ENCODE results near the gene IL27RA.

The IL27RA gene

DNA sequence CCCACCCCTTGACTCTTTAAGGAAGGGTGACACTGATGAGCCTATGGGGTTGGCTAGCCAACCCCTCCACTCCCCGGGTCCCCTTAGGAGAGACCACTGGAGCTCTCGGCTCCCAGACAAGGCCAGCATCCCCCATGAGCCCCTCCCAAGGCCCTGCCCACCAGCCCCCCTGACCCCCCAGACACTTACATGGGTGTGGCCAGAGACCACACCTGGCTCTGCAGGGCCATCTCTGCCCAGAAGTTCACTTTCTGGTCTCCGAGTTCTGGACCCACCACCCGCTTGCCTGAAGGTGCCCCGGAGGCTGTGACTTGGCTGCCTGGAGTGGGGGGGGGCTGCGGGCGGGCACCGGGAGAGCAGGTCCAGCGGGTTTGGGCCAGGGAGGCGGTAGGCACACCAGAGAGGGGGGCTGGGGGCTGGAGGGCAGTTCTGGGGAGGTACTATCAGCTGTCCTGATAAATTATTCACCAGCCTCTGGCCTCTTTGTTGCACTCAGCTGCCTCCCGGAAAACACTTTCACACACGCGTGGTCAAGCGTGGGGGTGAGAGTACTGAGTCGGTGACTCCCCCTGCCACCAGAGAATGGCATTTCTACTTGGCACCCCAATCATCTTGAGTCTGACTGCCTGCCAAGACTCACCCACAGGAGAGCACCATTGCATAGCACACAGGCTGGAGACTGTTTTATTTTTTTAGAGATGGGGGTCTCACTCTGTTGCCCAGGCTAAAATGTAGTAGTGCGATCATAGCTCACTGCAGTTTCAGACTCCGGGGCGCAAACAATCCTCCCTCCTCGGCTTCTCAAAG is 30.4 kb downstream of the IL27RA start, which contains the start of gene PALM3:
PALM3 (minus strand) TSS at position 326 of the 807 bp plus-strand sequence; CDS start at position 230, 96 bp downstream.
- TF ChIP-seq, protein P1, sequence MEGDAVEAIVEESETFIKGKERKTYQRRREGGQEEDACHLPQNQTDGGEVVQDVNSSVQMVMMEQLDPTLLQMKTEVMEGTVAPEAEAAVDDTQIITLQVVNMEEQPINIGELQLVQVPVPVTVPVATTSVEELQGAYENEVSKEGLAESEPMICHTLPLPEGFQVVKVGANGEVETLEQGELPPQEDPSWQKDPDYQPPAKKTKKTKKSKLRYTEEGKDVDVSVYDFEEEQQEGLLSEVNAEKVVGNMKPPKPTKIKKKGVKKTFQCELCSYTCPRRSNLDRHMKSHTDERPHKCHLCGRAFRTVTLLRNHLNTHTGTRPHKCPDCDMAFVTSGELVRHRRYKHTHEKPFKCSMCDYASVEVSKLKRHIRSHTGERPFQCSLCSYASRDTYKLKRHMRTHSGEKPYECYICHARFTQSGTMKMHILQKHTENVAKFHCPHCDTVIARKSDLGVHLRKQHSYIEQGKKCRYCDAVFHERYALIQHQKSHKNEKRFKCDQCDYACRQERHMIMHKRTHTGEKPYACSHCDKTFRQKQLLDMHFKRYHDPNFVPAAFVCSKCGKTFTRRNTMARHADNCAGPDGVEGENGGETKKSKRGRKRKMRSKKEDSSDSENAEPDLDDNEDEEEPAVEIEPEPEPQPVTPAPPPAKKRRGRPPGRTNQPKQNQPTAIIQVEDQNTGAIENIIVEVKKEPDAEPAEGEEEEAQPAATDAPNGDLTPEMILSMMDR (IDR thresholded peaks at IDR 0.05; ENCODE audit: low read depth, low read length, missing control alignments): no peak
- DNase-seq (ENCODE audit: low read depth): no peak
- no peak within 1 kb of the TSS for H3K4me3 ChIP-seq (ENCODE audit: low read depth, low read length)

DNA sequence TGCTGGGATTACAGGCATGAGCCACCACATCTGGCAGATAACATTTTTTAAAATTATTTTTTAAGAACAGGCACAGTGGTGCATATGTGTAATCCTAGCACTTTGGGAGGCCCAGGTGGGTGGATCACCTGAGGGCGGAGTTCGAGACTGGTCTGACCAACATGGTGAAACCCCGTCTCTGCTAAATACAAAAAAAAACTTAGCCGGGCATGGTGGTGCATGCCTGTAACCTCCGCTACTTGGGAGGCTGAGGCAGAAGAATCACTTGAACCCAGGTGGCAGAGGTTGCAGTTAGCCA is 30.9 kb downstream of the IL27RA start:
- no peak for DNase-seq (ENCODE audit: low read depth)
- no peak overlapping the region for H3K4me3 ChIP-seq (ENCODE audit: low read depth, low read length)
- TF ChIP-seq, protein P1 (IDR thresholded peaks at IDR 0.05; ENCODE audit: low read depth, low read length, missing control alignments): no peak

- TF ChIP-seq, protein P1 (IDR thresholded peaks at IDR 0.05; ENCODE audit: low read depth, low read length, missing control alignments): no peak
- no peak for DNase-seq (ENCODE audit: low read depth)
Observed at GRCh38 chr19:14063105-14063504, 31.5 kb downstream of the IL27RA start.

DNA sequence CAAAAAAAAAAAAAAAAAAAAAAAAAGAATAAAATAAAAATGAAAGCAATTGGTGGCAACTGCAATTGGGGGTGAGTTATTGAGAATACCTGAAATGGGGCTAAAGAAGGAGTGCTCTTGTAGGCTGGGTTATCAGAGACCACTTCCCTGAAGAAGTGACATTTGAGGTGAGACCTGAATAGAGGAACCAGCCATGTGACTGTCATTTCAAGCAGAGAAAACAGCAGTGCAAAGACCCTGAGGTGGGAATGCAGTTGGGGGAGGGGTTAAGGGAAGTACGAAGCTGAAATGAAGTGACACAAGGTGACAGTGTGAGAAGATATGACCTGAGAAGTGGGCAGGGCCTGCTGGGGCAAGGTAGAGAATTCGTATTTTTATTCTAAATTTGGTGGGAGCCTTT is 34.6 kb downstream of the IL27RA start:
- H3K4me3 ChIP-seq (ENCODE audit: low read depth, low read length): no peak overlapping the region
- DNase-seq (ENCODE audit: low read depth): no peak
- TF ChIP-seq, protein P1 (IDR thresholded peaks at IDR 0.05; ENCODE audit: low read depth, low read length, missing control alignments): no peak

More at GRCh38 chr19:14063105-14063504, 31.5 kb downstream of the IL27RA start:
- no peak overlapping the region for H3K4me3 ChIP-seq (ENCODE audit: low read depth, low read length)

DNA sequence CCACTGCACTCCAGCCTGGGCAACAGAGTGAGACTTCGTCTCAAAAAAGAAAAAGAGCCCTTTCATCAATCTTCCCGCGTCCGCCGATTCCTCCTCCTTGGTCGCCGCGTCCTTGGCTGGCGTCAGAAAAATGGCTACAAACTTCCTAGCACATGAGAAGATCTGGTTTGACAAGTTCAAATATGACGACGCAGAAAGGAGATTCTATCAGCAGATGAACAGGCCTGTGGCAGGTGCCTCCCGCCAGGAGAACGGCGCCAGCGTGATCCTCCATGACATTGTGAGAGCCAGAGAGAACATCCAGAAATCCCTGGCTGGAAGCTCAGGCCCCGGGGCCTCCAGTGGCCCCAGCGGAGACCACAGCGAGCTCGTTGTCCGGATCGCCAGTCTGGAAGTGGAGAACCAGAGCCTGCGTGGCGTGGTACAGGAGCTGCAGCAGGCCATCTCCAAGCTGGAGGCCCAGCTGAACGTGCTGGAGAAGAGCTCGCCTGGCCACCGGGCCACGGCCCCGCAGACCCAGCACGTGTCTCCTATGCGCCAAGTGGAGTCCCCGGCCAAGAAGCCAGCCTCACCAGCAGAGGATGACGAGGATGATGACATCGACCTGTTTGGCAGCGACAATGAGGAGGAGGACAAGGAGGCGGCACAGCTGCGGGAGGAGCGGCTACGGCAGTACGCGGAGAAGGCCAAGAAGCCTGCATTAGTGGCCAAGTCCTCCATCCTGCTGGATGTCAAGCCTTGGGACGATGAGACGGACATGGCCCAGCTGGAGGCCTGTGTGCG is 38.9 kb downstream of the IL27RA start:
- DNase-seq (ENCODE audit: low read depth): no peak
- TF ChIP-seq, protein P1 (IDR thresholded peaks at IDR 0.05; ENCODE audit: low read depth, low read length, missing control alignments): no peak
- H3K4me3 ChIP-seq (ENCODE audit: low read depth, low read length): no peak overlapping the region

- TF ChIP-seq, protein P1 (IDR thresholded peaks at IDR 0.05; ENCODE audit: low read depth, low read length, missing control alignments): no peak
- H3K4me3 ChIP-seq (ENCODE audit: low read depth, low read length): peak within 1 kb of the TSS; percentile 64
- no peak for DNase-seq (ENCODE audit: low read depth)
Observed at GRCh38 chr19:14072535-14073260, 41.1 kb downstream of the IL27RA start, which contains the start of gene MISP3. MISP3 (plus strand) TSS chr19:14072786; CDS start chr19:14073310, 524 bp downstream.
